HEK293 (cell line): ENCODE data around the gene INSRR.

ENCODE experiments used
- CTCF ChIP-seq: fragments of 450-650 bp; formaldehyde crosslinking; IDR thresholded peaks from 2 replicates; pipeline ENCODE4 v1.5.1; 2016; ENCODE audit warnings: missing biosample characterization, missing genetic modification characterization
- KLF10 ChIP-seq: fragments of 450-650 bp; IDR thresholded peaks from 2 replicates; pipeline ENCODE4 v1.5.1; 2018; ENCODE audit warnings: missing biosample characterization, mild to moderate bottlenecking, missing genetic modification characterization
- ZNF19 ChIP-seq: fragments of 450-650 bp; formaldehyde crosslinking; IDR thresholded peaks from 2 replicates; pipeline ENCODE4; 2016; ENCODE audit warnings: missing biosample characterization, missing genetic modification characterization, low read depth
- ZNF24 ChIP-seq: fragments of 450-650 bp; formaldehyde crosslinking; IDR thresholded peaks from 2 replicates; pipeline ENCODE4 v1.5.1; 2016; ENCODE audit warnings: missing biosample characterization, missing genetic modification characterization
- ZNF274 ChIP-seq, 2 experiments: fragments of 200-500 bp in 1 of 2; fragments of 450-650 bp in 1 of 2; sonication (Bioruptor generic) in 1 of 2; formaldehyde crosslinking in 1 of 2; IDR thresholded peaks; 2 replicates each; pipeline versions ENCODE4 v1.5.1 to v1.6.1; 2014 to 2016; ENCODE audit warnings: borderline replicate concordance in 1 of 2, inconsistent platforms in 1 of 2, low read length in 1 of 2, missing biosample characterization in 1 of 2, missing genetic modification characterization in 1 of 2
- ZNF530 ChIP-seq: fragments of 450-650 bp; formaldehyde crosslinking; IDR thresholded peaks from 2 replicates; pipeline ENCODE4 v1.5.1; 2016; ENCODE audit warnings: low read depth, missing biosample characterization, missing genetic modification characterization
- ZNF707 ChIP-seq: fragments of 450-650 bp; formaldehyde crosslinking; IDR thresholded peaks from 2 replicates; pipeline ENCODE4 v1.5.1; 2016; ENCODE audit warnings: missing biosample characterization, missing genetic modification characterization
- TF ChIP-seq, protein P1 (sequence below): IDR thresholded peaks from 2 replicates; pipeline ENCODE4 v1.6.1; 2011; ENCODE audit warnings: mild to moderate bottlenecking, low read depth, low read length, borderline replicate concordance

DNA sequence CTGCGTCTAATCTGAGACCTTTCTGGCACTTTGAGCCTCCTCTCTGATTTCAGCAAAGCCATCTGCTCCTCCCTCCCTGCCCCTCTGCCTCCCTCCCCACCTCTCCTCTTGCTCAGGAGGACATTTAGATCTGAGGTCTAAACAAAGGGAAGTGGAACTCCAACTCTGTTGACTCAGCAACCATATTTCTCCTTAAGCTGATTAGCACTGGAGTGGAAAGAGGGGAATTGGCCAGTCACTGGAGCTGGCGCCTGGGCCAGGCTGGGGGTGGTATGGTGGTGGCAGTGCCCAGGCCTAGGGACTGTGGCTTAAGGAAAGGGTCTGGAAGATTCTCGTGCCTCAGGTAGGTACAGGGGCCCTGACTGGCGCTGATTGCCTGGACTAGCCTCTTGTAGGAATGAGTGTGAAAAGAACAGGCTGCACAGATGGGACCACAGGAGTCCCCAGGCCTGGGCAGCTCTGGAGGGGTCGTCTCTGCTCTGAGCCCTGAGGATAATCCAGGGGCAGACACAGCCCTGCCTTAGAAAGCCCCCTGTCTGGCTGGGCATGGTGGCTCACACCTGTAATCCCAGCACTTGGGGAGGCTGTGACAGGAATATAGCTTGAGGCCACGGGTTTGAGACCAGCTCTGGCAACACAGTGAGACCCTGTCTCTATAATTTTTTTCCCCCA, 54.2 kb downstream of the INSRR start:
- TF ChIP-seq CTCF (tag by site-specific recombination), result no peak
- TF ChIP-seq ZNF19, result no peak
- TF ChIP-seq ZNF24, result no peak
- no peak for TF ChIP-seq ZNF530
- no peak for TF ChIP-seq ZNF707
- no peak for TF ChIP-seq KLF10 (tag by site-specific recombination)
- TF ChIP-seq, protein P1, sequence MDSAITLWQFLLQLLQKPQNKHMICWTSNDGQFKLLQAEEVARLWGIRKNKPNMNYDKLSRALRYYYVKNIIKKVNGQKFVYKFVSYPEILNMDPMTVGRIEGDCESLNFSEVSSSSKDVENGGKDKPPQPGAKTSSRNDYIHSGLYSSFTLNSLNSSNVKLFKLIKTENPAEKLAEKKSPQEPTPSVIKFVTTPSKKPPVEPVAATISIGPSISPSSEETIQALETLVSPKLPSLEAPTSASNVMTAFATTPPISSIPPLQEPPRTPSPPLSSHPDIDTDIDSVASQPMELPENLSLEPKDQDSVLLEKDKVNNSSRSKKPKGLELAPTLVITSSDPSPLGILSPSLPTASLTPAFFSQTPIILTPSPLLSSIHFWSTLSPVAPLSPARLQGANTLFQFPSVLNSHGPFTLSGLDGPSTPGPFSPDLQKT, result no peak
- no peak for TF ChIP-seq ZNF274 (IDR thresholded peaks at IDR 0.05; ENCODE audit: low read length)
- no peak for TF ChIP-seq ZNF274 (tag by site-specific recombination; IDR thresholded peaks at IDR 0.05; ENCODE audit: borderline replicate concordance)
